HFFc6 (cell line): ENCODE results near the gene PRTN3. TPM values are rescaled to one million over a fixed set of nuclear protein-coding genes. Genes with fewer than 3 reads are reported as not detected.
"Not testable (repeated sequence)": the region's sequence is repeated elsewhere in the genome, so short reads cannot be mapped to it uniquely, and the experiment has no call there.

Experiments used
- DNase-seq: peaks from one replicate; pipeline ENCODE4 v3.0.0-alpha.2; 2018
- H3K27ac Mint-ChIP-seq: 2 replicates; pipeline ENCODE4 v1.8.0; 2020; ENCODE audit warnings: mild to moderate bottlenecking, mixed read lengths
- H3K27me3 Mint-ChIP-seq: 2 replicates; pipeline ENCODE4 v1.8.0; 2021; ENCODE audit warnings: mild to moderate bottlenecking, moderate library complexity, mixed read lengths; ENCODE audit not compliant: insufficient read depth
- H3K36me3 Mint-ChIP-seq: 2 replicates; pipeline ENCODE4 v1.8.0; 2021; ENCODE audit warnings: low read depth, mixed read lengths
- H3K4me1 Mint-ChIP-seq: 2 replicates; pipeline ENCODE4 v1.8.0; 2020; ENCODE audit warnings: low read depth, mixed read lengths
- H3K4me3 Mint-ChIP-seq: 2 replicates; pipeline ENCODE4 v1.8.0; 2020; ENCODE audit warnings: mild to moderate bottlenecking, moderate library complexity, mixed read lengths
- H3K9me3 Mint-ChIP-seq: 2 replicates; pipeline ENCODE4 v1.8.0; 2020; ENCODE audit warnings: mild to moderate bottlenecking, mixed read lengths
- total RNA-seq, 6 experiments: library from RNA; stranded (reverse); fragmentation: NEBNext Ultra II Directional; extraction: Animal tissue kit (Norgen Biotek cat#: 25700); gene quantifications; 2 replicates in 1 of 6; 3 replicates in 5 of 6; pipeline ENCODE4 v1.2.3, GENCODE V29; 2021
- TF ChIP-seq, protein P1 (sequence below): fragments of 200-600 bp; sonication (generic); IDR thresholded peaks from 2 replicates; pipeline ENCODE4 v1.5.0; 2021; ENCODE audit warnings: antibody characterized with exemption, mild to moderate bottlenecking

PRTN3 gene
- total RNA-seq, 6 experiments from 2014 or later: not detected

DNA sequence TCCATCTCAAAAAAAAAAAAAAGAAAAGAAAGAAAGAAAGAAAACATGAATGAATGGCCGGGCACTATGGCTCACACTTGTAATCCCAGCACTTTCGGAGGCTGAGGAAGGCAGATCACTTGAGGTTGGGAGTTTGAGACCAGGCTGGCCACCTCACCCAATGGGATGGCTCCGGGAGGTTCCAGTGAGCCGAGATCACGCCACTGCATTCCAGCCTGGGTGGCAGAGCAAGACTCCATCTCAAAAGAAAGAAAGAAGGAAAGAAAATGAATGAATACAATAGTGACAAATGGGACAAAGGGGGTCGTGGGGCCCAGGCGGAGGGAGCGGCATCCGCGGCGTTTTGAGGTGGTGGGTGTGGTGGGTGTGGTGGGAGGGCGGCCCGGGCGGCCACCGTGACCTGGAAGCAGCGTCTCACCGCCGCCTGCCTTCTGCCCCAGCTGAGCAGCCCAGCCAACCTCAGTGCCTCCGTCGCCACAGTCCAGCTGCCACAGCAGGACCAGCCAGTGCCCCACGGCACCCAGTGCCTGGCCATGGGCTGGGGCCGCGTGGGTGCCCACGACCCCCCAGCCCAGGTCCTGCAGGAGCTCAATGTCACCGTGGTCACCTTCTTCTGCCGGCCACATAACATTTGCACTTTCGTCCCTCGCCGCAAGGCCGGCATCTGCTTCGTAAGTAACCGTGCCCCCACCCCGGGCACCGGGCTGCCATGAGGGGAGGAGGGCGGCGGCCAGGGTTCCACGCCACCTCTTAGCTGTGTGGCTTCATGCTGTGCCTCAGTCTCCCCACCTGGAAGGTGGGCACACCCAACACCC, 5.1 kb downstream of the PRTN3 start:
- TF ChIP-seq, protein P1, sequence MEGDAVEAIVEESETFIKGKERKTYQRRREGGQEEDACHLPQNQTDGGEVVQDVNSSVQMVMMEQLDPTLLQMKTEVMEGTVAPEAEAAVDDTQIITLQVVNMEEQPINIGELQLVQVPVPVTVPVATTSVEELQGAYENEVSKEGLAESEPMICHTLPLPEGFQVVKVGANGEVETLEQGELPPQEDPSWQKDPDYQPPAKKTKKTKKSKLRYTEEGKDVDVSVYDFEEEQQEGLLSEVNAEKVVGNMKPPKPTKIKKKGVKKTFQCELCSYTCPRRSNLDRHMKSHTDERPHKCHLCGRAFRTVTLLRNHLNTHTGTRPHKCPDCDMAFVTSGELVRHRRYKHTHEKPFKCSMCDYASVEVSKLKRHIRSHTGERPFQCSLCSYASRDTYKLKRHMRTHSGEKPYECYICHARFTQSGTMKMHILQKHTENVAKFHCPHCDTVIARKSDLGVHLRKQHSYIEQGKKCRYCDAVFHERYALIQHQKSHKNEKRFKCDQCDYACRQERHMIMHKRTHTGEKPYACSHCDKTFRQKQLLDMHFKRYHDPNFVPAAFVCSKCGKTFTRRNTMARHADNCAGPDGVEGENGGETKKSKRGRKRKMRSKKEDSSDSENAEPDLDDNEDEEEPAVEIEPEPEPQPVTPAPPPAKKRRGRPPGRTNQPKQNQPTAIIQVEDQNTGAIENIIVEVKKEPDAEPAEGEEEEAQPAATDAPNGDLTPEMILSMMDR: no peak
- H3K4me1 Mint-ChIP-seq: no peaks in the 10 kb centered on the region
- no peak overlapping the region for H3K4me3 Mint-ChIP-seq
- no peak for DNase-seq
- peaks cover 5% of the 10 kb centered on the region; the same call in 1 of the 2 replicates for H3K36me3 Mint-ChIP-seq
- H3K9me3 Mint-ChIP-seq: peaks cover 4% of the 10 kb centered on the region; the same call in 1 of the 2 replicates
- peaks cover 24% of the 10 kb centered on the region for H3K27me3 Mint-ChIP-seq
- H3K27ac Mint-ChIP-seq: no peak overlapping the region

- TF ChIP-seq, protein P1: no peak
- H3K36me3 Mint-ChIP-seq: no peaks in the 10 kb centered on the region
Observed at GRCh38 chr19:848386-848921, 7.7 kb downstream of the PRTN3 start.

DNA sequence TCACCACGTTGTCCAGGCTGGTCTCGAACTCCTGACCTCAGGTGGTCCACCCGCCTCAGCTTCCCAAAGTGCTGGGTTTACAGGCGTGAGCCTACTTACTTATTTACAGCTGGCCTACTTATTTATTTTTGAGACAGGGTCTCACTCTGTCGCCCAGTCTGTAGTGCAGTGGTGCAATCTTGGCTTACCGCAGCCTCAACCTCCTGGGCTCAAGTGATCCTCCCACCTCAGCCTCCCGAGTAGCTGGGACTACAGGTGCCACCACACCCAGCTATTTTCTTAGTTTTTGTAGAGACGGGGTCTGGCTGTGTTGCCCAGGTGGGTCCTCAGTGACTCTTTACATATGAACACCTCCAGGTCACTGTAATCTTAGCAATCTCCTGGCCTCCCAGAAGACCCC, 8.4 kb downstream of the PRTN3 start:
- H3K36me3 Mint-ChIP-seq, H3K4me1 Mint-ChIP-seq, H3K4me3 Mint-ChIP-seq, H3K27ac Mint-ChIP-seq, H3K9me3 Mint-ChIP-seq, DNase-seq: not testable (repeated sequence)
- H3K27me3 Mint-ChIP-seq: peaks cover 20% of the 10 kb centered on the region

More at GRCh38 chr19:848386-848921, 7.7 kb downstream of the PRTN3 start:
- H3K27me3 Mint-ChIP-seq: peaks cover 20% of the 10 kb centered on the region
- H3K4me1 Mint-ChIP-seq: no peaks in the 10 kb centered on the region
- no peak for DNase-seq
- no peak overlapping the region for H3K4me3 Mint-ChIP-seq
- no peaks in the 10 kb centered on the region for H3K9me3 Mint-ChIP-seq
- H3K27ac Mint-ChIP-seq: no peak overlapping the region

DNA sequence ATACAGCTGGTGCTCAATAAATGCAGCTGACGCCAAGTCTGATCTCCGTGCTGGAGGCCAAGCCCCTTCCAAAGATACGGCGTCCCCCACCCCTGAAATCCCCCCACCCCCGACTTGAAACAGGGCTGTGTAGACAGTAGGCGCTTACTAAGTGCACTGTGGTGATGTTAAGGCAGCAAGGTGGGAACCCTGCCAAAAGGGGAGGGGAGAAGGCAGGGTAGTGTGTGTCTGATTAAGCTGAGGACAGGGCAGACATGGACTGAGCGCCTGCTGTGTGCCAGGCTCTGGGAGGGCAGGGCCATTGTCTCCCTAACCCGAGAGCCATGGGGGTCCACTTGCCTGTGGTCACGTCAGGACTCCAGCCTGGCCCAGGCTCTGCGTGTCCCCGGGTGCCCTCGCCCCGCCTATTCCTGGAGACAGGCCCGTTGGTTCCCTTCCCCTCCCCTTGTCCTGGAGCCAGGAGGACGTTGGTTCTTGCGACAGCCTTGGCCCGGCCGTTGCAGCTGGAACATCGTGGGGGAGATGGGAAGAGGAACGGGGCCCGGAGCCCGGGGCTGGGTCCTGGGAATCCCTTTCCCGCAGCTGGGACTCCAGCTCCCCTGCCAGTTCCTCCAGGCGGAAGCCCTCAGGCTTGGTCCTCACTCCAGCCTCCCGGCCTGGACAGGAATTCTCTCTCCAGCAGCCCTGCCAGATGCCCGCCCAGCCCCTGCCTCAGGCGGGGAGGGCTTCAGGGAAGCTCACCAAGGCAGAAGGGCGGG, 9.6 kb downstream of the PRTN3 start:
- H3K27me3 Mint-ChIP-seq: peaks cover 12% of the 10 kb centered on the region
- no peaks in the 10 kb centered on the region for H3K9me3 Mint-ChIP-seq
- peak; percentile 68 for DNase-seq
- H3K27ac Mint-ChIP-seq: peak overlapping the region; percentile 54
- H3K4me3 Mint-ChIP-seq: no peak overlapping the region
- no peaks in the 10 kb centered on the region for H3K36me3 Mint-ChIP-seq
- TF ChIP-seq, protein P1: no peak
- no peaks in the 10 kb centered on the region for H3K4me1 Mint-ChIP-seq

- H3K27me3 Mint-ChIP-seq: peaks cover 8% of the 10 kb centered on the region
- peak overlapping the region; percentile 54 for H3K27ac Mint-ChIP-seq
- H3K4me1 Mint-ChIP-seq: no peaks in the 10 kb centered on the region
- no peaks in the 10 kb centered on the region for H3K36me3 Mint-ChIP-seq
- TF ChIP-seq, protein P1: no peak
- H3K4me3 Mint-ChIP-seq: no peak overlapping the region
- no peaks in the 10 kb centered on the region for H3K9me3 Mint-ChIP-seq
- no peak for DNase-seq
Observed at GRCh38 chr19:850979-851335, 10.2 kb downstream of the PRTN3 start.
